Measurements from ENCODE around the gene CLDN16.

The CLDN16 gene

GRCh38 chr3:190444006-190444405, 56.0 kb downstream of the CLDN16 start:
- DNase-seq: no peak

DNA sequence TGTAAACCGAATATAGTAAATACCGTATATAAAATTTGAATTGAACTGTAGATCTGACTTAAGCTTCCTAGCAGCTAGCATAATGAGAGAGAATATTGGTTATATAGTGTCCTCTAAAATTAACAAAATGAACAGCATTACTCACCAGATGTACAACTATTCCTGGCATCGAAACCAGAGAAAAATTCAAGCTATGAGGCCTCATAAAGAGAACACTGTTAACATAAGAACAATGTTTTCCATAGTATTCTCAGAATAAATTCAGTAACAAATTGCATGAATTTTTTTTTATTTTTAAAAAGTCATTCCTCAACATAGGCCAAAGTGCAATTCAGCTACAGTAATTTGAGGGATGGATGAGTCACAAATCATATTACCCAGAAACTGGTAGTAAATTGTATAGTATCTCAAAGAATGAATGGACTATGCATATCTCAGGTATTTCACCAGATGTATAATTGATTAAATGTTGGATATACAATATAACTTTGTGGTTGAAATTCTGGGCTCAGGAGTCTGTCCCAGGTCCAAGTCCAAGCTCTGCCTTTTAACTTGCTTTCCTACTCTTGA, 56.7 kb downstream of the CLDN16 start:
- DNase-seq: no peak

GRCh38 chr3:190446573-190447279, 58.8 kb downstream of the CLDN16 start:
- no peak for DNase-seq

GRCh38 chr3:190448256-190448655, 60.3 kb downstream of the CLDN16 start:
- DNase-seq: no peak

DNA sequence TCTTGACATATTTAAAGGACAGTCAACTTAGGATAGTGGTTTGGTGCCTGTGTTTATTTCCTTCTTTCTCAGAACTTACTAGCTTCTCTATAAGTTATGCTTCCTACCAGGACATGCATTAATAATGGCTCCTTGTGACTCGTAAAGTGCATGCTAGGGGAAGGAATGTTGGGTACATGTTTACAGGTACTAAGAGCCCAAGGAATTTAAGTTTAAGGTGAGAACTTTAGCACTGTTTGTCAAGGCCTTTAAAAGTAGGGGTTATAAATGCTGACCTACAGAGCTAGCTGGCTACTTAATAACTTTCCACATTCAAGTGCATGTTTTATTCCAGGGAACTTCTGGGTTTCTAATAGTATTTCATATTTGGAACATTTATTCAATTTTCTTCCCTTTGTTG, 61.8 kb downstream of the CLDN16 start, which contains the start of gene TMEM207:
TSS of gene TMEM207 (minus strand) at position 101 of the 400 bp plus-strand sequence. CDS start at position 9, 92 bp downstream.
- DNase-seq: no peak

- DNase-seq: no peak
These were observed 67.9 kb downstream of the CLDN16 start for GRCh38 chr3:190455828-190456227.

DNA sequence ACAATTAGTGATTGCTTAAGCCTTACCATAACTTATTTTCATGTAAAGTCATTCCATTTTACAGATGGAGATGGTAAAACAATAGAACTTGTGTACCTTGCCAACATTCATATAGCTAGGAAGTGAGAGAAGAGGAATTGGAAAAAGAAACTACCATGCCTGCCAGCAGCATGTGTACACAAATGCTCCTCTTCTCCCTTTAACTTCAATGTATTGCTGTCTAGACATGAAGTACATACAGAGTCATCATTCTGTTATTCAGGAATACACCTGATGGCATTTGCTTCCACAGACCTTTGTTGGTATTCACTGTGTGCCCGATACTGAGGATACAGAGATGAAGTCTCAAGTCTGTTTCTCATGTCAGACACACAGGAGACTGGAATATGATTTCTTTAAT, 68.8 kb downstream of the CLDN16 start:
- DNase-seq: no peak

GRCh38 chr3:190458040-190458439, 70.1 kb downstream of the CLDN16 start:
- no peak for DNase-seq
